Activated CD8-positive, alpha-beta memory T cell treated with anti-CD3 and anti-CD28 coated beads, Interleukin-2, amount 50 U/mL, for 24 hours (primary cell): ENCODE results near the gene LRRIQ1.

Source experiments
- DNase-seq: peaks from one replicate; pipeline ENCODE4 v3.0.0-alpha.2; 2020; ENCODE audit errors: extremely low read depth

LRRIQ1 gene

GRCh38 chr12:85057370-85057963, 21.3 kb downstream of the LRRIQ1 start:
- DNase-seq, result no peak

DNA sequence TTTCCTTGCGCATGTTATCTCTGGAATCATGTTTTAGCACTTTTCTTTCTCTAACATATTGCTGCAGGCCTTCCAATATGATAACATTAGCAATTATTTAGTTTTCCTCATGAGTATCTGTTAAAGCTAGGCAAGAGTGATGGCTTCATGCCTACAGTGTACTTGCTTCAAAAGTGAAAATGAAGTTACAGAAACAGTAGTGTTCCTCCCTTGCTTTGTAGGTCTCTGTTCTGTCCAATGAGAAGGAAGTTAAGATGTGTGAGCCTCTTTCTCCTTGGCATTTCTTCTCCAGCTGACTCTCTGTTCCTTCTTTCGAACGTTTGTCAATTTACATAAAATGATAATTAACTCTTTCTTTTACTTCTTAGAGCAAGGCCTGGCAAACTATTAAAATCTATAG, 22.2 kb downstream of the LRRIQ1 start:
- no peak for DNase-seq

DNA sequence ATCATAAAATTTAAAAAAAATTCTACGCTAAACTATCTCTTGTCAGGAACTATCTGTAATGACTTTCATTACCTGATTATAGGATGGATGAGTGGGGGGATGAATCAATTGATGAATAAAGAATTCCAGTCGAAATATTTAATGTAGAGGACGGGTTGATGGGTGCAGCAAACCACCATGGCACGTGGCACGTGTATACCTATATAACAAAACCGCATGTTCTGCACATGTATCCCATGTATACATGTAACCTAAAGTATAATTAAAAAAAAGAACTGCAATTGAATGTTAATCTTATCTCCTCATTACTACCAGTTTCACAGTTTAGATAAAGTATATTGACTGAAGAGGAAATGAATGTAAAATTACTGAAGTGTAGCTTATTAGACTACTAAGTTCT, 23.4 kb downstream of the LRRIQ1 start:
- no peak for DNase-seq

DNA sequence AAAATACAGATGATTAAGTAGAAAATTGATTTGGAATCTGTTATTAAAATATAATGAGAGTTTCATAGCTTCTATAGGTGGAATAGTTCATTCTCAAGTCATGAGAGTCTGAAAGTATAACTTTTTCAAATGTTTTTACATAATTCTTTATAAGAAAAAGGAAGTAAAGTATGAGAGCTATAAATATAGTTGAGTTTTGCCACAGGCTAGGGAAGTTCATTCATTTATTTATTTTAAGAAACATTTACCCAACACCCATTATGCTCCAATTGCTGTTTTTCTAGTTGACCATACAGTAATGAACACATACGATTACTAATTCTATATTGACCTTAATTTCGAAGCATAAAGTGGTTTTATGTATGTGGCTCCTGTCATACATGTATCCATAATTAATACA, 24.8 kb downstream of the LRRIQ1 start:
- no peak for DNase-seq

DNA sequence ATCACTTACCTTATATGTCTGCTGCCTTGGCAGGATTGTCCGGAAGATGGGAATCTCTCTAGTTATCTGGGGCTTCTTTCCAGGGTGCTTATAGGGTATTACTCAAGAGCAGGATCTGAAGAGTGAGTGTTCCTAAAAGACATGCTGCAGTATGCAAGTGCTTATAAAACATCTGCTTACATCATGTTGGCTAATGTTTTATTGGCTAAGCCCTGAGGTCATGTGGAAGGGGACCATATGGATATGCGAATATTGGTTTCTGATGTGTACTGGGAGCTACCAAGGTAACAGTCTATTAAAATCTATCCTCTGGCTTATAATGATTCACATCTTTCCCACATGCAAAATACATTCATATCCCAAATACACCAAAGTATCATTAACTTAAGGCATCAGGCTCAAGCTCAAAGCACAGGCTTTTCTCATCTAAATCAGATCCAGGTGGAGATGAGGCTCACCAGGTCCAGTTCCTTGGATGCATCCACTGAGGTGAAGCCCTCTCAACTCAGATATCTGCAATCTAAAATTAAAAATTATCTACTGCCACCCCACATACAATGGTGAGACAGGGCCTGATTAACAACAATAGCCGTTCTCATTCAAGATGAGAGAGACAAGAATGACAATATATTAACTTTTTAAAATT, 29.8 kb downstream of the LRRIQ1 start:
- DNase-seq, result no peak

DNA sequence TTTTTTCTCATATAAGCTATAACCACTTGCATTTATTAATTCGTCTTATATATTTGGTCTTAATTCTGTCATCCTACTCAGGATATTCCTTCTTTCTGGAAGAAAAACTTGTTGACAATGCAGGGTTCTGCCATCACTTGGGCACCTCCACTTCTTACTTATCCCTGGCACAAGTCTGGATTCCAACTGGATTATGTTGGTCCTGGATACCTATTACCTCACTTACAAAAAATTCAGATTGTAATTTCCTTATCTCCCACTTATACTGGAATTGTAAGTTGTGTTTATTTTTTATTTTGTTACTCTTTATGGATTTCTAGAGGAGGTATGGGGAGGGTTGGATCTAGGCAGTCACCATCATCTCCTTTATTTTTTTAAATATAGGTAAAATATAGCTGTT, 36.7 kb downstream of the LRRIQ1 start:
- DNase-seq, result no peak

- no peak for DNase-seq
Measured at GRCh38 chr12:85076688-85077430, 40.7 kb downstream of the LRRIQ1 start.

DNA sequence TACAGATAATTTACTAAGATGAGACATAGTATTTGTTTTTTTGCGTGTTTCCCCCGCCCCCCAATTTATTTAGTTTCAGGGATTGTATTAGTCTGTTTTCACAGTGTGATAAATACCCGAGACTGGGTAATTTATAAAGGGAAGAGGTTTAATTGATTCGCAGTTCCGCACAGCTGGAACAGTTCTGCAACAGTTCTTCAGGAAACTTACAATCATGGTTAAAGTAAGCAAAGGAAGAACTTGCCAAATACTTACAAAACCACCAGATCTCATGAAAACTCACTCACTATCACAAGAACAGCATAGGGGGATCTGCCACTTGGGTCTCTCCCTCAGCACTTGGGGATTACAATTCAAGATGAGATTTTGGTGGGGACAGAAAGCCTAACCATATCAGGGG, 48.9 kb downstream of the LRRIQ1 start:
- DNase-seq, result no peak

DNA sequence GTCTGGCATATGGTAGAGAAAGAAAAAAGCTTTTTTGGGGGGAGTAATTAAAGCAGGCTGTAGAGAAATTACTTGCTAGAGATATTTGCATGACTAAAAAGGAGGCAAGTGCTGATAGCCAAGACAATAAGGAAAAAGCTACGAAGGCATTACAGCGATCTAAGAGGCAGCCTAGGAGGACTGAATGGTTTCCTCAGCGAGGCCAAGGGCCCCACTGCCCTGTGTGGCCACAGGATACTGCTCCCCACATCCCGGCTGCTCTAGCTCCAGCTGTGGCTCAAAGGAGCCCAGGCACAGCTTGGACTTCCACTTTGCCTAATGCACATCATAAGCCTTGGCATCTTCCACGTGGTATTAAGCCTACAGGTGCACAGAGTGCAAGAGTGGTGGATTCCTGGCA, 53.6 kb downstream of the LRRIQ1 start:
- no peak for DNase-seq

- DNase-seq, result no peak
Measured at GRCh38 chr12:85092814-85093370, 56.7 kb downstream of the LRRIQ1 start.

GRCh38 chr12:85095501-85095900, 59.4 kb downstream of the LRRIQ1 start:
- DNase-seq, result no peak

DNA sequence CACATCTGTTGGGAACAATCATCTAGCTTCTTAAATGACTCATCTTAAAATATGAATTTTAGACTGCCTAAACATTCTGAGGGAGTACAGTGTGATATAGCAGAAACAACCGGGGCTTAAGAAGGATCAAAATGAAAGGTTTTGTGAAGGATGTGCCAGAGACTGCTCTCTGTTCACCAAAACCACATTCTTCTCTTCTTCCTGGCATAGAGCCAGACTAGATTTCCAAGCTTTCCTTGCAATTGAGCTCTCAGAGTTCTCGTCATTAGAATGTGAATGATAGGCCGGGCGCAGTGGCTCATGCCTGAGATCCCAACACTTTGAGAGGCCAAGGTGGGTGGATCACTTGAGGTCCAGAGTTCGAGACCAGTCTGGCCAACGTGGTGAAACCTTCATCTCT, 94.5 kb downstream of the LRRIQ1 start:
- no peak for DNase-seq

- no peak for DNase-seq
Measured at GRCh38 chr12:85138833-85139232, 102.7 kb downstream of the LRRIQ1 start.

DNA sequence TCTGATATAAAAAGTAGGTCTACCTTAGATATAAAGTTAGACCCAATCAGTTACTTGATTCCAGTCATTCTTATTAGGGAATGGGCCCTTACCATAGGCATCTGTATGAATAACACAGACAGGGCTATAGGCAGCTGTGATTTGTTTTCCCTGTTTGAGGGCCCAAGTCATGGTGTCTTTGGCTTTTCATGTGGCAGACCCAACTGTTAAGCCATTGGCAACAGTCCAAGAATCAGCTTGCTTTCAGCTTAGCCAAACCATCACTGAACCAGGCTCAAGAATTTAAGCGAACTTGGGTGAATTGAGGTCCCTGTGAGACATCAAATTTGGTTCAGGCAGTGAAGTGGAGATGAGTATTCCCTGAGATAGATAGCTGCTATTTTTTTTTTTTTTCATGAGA, 111.2 kb downstream of the LRRIQ1 start:
- no peak for DNase-seq

DNA sequence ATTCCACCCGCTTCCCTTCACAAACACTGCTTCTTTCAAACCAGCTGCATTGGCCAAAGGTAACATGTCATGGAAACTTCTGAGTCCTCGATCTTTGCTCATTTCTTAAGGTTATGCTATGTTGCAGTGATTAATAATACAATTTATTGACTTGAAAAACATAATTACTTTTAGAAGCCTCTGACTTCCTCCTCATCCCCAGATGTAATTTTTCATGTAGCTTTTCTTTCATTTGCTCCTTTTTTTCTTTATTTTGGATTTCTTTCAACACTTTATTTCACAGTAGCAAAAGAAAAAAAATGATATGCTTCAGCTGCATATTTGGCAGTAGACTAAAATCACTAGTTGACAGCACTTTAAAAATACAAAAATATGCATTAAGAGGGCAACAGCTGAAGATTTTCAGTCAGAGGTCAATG, 116.2 kb downstream of the LRRIQ1 start:
- DNase-seq, result no peak

GRCh38 chr12:85155791-85156190, 119.6 kb downstream of the LRRIQ1 start:
- DNase-seq, result no peak

GRCh38 chr12:85156569-85156968, 120.4 kb downstream of the LRRIQ1 start:
- DNase-seq, result no peak

GRCh38 chr12:85157035-85157603, 121.0 kb downstream of the LRRIQ1 start:
- DNase-seq, result no peak

DNA sequence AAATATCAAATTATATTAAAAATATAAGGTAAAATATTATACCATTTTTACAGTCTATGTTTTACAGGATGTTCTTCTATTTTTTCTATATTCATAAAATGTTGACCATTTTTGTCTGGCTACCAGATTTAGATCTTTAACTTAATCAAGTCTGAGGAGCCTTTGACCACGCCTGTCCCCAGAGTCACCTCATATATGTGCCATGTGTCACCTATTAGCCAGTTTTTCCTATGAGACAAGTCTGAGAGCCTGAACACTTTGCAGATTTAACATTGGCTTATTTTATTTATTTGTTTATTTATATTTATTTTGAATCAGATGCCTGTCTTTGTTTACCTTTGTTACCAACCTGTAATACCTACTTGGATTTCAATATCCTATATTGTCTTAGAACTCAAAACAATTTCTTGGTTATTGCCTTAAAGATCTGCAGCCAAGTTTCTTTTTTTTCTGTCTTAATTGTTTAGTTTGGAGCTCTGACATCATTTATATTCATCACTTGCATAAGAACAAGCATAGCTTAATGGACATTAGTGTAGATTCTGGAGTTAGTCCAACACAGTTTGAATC, 127.7 kb downstream of the LRRIQ1 start:
- DNase-seq, result no peak

DNA sequence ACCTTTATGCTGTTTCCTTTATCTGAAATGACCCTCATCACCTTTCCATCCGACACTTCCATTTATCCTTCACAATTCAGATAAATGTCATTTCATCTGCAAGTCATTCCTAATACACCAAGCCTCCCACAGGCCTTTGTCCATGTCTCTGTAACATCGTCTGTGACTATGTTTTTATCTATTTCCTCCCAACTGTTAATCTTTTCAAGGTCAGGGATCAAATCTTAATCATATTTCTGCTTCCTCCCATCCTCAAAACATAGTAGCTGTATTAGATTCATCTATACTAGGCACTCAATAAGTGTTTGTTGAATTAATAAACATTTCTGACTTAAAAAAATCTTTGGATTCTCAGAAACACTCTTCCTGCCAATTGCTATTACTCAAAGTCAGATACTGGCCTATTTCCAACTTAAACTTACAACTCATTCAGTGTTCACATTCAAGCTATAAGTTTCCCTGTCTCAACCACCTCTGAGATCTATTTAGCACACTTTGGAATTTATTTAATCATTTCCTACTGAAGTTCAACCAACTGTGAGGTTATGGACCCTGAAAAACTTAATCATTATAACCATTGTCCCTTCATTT, 143.6 kb downstream of the LRRIQ1 start:
- no peak for DNase-seq

GRCh38 chr12:85182699-85183098, 146.5 kb downstream of the LRRIQ1 start:
- no peak for DNase-seq

- DNase-seq, result no peak
Measured at GRCh38 chr12:85183855-85184254, 147.7 kb downstream of the LRRIQ1 start.
